Esophagus squamous epithelium (tissue), 4 donors: ENCODE results near the gene GPATCH3.

Experiments
- CTCF ChIP-seq, 6 experiments: fragments of 450-650 bp in 4 of 6; fragments of 200-600 bp in 2 of 6; sonication (generic) in 2 of 6; IDR thresholded peaks; one replicate each; pipeline ENCODE4 v1.5.1; 2016 to 2019; ENCODE audit warnings: antibody characterized with exemption in 6 of 6, mild to moderate bottlenecking in 4 of 6, moderate library complexity in 4 of 6
- POLR2A ChIP-seq, 4 donors: fragments of 450-650 bp; IDR thresholded peaks; one replicate each; pipeline ENCODE4 v1.6.1; 2017; ENCODE audit warnings: antibody characterized with exemption in 4 of 4, mild to moderate bottlenecking in 4 of 4, moderate library complexity in 3 of 4

- no peak for TF ChIP-seq CTCF (IDR thresholded peaks at IDR 0.05)
- TF ChIP-seq POLR2A (IDR thresholded peaks at IDR 0.05) = no peak
These were observed 49.7 kb upstream of the GPATCH3 start for GRCh38 chr1:26949926-26950319.
